Measurements from ENCODE around the gene GLIPR1L2.

- TF ChIP-seq CTCF (IDR thresholded peaks at IDR 0.05) (no peak), POLR2A (IDR thresholded peaks at IDR 0.05) (no peak), EP300 (IDR thresholded peaks at IDR 0.05) (no peak)
Measured at GRCh38 chr12:75360920-75361319, 30.0 kb upstream of the GLIPR1L2 start.

Measured in ovary (tissue), 3 donors.